Stimulated activated CD8-positive, alpha-beta memory T cell treated with anti-CD3 and anti-CD28 coated beads, Interleukin-15, amount 100 ng/mL, for 48 hours (primary cell): ENCODE results near the gene TAF11.
"Not testable (repeated sequence)": the region's sequence is repeated elsewhere in the genome, so short reads cannot be mapped to it uniquely, and the experiment has no call there.

Experiments used
- DNase-seq, 2 donors: peaks; one replicate each; pipeline ENCODE4 v3.0.0-alpha.2; 2020; ENCODE audit warnings: low read depth in 2 of 2

TAF11 gene

DNA sequence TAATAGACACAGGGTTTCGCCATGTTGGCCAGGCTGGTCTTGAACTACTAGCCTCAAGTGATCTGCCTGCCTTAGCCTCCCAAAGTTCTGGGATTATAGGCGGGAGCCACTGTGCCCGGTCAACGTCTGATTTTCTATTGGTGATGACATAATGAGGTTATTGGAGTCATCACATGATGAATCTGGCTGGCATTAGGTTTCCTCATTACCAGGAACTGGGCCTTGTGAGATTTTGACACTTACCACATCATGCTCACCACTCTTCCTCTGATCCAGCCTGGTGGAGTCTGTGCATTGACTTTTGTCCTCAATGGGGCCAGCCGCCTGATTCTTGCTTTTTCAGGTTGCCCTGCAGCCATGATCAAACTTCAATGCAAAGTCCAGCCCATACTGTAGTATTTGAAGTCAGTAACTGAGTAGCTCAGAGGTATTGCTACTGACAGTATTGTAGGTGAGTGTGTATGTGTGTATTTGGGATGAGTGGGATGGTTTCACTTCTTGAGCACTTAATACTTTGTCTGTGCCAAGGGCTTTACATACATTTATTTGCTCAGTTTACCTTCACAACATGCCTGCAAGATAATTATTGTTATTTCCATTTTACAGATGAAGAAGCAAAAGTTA lies 17.3 kb upstream of the TAF11 start:
- no peak for DNase-seq

DNA sequence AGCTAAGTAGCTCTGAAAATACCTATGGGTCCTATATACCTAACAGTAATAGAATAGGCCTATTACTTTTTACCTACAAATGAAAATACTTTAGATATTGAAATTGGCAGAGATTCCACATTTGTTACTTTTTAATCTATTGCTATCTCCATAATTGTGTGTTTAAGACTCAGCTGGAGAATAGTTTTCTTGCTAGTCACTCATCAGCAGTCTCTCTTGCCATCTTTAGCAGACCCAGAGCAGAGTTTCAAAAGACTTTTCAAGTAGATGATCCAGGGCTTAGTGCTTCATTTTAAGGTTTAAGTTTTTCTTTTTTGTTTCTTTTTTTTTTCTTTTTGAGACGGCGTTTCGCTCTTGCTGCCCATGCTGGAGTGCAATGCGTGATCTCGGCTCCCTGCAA lies 14.1 kb upstream of the TAF11 start:
- no peak for DNase-seq

DNA sequence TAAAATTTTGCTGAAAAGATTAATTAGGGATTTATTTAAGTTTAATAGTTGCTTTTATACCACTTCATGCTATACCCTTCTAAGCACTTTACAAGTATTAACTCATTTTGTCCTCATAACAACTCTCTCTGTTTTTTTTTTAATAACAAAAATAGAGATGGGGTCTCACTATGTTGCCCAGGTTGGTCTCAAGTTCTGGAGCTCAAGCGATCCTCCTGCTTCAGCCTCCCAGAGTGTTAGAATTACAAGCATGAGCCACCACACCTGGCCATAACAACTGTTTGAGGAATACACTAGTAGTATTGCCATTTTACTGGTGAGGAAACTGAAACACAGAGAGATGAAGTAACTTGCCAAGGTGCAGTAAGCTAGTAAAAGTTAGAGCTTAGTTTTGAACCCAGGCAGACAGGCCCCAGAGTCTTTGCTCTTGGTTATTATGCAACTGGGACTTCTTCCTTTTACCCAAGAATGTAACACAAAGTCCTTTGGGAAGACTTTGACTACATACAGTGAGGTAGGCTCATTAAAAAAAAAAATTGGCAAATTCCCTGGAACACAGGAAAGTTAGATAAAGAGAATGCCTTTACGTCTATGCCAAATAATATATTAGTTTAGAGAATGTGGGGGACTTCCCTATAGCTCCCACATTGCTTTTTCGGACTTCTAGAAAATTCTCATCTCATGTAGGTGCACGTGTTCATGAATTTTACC lies 12.6 kb upstream of the TAF11 start:
- DNase-seq, result no peak

DNA sequence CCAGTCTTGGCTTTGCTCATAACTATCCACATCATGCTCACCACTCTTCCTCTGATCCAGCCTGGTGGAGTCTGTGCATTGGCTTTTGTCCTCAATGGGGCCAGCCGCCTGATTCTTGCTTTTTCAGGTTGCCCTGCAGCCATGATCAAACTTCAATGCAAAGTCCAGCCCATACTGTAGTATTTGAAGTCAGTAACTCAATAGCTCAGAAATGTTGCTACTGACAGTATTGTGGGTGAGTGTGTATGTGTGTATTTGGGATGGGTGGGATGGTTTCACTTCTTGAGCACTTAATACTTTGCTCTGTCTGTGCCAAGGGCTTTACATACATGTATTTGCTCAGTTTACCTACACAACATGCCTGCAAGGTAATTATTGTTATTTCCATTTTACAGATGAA lies 11.9 kb upstream of the TAF11 start:
- not testable (repeated sequence) for DNase-seq

DNA sequence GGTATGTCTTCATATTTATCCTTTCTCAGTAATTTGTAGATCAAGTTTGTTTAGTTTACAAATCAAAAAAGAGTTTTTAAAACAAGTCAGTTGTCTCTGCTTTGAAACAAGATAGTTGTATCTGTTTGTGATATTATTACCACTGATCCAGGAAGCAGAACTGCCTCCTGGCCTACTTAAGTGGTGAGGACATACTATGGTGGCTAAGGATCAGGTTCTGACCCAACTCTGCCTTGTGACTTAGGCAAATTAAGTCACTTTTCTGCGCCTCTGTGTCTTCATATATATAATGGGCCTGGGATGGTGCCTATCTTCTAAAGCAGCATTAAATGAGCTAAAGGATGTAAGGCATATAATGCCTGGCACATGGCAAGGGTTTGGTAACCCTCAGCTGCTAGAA lies 9.9 kb upstream of the TAF11 start:
- DNase-seq, result no peak

DNA sequence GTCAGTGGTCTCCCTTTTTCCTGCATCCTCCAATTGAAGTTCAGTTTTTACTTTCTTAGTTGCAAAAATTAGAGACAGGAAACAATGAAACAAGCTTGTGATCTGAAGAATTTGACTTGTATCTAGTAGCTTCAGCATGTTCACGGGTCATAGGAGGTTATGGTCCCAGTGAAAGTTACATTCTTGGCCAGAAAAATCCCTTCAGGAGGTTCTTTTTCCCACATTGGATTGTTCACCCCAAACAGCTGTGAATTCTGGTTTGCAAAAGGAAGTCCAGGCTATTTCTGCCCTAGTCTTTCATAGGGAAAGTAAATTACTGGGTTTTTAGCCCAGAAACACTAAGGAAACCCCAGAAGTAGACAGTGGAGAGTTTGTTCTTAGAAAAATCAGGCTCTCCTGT lies 9.3 kb upstream of the TAF11 start:
- no peak for DNase-seq

DNA sequence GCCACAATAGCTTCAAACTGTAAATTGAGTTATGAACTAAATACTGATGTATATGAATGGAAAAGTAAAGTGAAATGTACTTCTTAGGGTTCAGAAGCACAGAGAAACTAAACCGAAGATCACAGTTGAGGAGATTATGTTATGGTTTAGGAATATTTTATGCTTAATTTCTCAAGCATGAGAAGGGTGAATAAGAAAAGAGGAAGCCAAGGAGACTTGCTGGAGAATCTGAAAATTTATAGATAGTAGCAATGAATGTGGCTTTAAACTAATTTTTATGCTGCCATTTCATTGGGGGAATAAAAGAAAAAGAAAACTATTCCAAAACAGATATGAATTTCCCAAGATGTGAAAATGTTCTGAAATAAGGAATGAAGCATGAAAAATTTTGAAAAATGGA lies 6.9 kb upstream of the TAF11 start:
- no peak for DNase-seq

DNA sequence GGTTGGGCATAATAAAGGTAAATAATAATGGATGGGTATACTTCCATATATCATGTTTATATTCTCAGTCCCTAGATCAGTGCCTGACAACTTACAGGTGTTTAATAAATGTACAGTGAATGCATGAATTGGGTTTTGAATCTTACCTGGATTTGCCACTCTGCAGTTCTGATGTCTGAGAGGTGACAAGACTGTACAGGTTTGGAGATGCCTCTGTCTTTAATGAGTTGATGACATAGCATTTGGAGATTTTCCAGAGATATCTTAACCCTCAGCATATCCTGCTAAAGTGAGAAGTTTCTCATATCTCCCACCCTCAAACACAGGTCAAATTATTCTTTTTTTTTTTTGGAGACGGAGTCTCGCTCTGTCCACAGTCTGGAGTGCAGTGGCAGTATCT lies 3.5 kb upstream of the TAF11 start:
- DNase-seq, result no peak

DNA sequence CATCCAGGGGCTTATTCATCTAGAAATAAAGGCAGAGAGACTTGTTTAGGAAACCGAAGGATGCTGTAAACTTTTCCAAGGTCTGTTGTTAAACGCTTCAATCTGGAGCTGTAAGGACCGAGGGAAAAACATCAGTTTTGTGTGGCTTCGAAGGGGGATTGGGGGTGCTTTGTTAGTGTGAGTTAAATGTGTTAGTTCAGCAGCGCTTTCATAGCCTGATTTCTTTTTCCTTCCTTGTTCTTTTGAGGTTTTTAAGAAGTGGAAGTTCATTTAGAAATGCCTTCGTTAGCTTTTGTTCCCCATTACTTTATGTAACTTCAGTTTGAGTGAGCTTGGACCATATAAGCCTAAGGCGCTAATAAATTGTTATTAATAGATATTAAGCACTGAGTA lies 2.7 kb upstream of the TAF11 start:
- no peak for DNase-seq

DNA sequence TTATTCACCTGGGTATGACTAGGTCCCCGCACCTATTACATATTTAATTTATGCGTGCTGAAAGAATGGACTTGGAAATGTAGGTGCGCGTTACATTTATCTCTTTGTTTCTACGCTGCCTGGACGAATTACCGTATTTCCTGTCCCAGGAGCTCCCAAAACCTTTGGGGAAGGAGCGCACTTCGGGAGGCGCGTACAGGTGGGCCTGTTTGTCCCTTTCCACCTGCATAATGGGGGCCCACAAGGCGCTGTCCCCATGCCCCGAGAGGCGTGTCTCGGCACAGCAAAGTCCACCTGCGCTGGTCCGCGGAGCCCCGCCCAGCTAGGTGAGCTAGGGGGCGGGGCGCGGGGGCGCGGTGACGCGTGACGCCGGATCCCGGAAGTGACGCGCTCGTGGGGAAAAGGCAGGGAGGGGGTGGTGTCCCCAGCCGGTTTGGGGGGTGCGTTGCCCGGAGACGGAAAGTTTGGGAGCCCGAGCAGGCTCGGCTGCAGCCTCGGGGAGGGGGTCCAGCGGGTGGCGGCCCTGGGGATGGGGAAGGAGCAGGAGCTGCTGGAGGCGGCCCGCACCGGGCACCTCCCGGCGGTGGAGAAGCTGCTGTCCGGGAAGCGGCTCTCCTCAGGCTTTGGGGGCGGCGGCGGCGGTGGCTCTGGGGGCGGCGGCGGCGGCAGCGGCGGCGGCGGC lies 1.2 kb upstream of the TAF11 start, which contains the start of gene ANKS1A:
Gene ANKS1A, plus strand, starts transcription at position 382 of the 682 bp plus-strand sequence. Its CDS starts 148 bp downstream, at position 530.
- DNase-seq, result peak; percentile 82 to 84

DNA sequence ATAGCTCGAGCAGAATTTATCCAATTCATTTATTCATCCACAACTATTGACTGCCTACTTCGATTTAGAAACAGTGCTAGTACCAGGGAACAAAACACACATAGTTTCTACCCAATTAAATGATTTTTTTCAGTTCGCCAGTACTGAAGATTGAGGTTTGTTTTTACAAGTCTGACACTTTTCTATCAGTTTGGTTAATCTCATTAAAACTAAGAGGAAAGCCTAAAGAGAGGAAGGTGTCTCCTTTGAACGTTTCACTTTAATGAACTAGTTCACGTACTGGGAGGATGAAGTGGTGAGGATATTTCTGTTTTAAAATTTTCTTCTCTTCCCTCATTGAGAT lies 643 bp upstream of the TAF11 start:
- no peak for DNase-seq

DNA sequence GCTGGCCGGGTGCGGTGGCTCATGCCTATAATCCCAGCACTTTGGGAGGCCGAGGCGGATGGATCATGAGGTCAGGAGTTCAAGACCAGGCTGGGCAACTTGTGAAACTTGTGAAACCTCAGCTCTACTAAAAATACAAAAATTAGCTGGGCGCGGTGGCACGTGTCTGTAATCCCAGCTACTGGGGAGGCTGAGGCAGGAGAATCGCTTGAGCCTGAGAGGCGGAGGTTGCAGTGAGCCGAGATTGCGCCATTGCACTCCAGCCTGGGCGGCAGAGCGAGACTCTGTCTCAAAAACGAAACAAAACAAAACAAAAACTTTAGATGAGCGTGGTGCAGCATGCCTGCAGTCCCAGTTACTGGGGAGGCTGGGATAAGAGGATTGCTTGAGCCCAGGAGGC lies 2.0 kb downstream of the TAF11 start:
- not testable (repeated sequence) for DNase-seq

DNA sequence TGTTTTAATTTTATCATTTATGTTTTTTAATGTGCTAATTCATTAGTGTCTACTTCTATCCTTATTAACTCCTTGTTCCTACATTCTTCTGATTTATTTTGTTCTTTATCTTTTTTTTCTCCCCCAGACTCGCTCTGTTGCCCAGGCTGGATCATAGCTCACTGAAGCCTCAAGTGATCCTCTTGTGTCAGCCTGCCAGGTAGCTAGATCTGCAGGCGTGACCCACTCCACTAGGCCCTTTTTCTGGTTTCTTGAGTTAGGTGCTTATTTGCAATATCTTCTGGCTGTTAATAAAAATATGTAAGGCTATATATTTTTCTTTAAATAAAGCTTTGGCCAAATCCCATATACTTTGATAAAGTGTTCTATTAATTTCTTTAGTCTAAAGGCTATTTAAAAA lies 2.8 kb downstream of the TAF11 start:
- no peak for DNase-seq

DNA sequence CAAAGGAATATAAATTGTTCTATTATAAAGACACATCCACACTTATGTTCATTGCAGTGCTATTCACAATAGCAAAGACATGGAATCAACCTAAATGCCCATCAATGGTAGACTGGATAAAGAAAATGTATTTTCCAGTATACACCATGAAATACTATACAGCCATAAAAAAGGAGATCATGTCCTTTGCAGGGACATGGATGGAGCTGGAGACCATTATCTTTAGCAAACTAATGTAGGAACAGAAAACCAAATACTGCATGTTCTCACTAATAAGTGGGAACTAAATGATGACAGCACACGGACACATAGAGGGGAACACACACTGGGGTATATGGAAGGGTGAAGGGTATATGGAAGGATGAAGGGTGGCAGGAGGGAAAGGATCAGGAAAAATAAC lies 3.8 kb downstream of the TAF11 start:
- not testable (repeated sequence) for DNase-seq

DNA sequence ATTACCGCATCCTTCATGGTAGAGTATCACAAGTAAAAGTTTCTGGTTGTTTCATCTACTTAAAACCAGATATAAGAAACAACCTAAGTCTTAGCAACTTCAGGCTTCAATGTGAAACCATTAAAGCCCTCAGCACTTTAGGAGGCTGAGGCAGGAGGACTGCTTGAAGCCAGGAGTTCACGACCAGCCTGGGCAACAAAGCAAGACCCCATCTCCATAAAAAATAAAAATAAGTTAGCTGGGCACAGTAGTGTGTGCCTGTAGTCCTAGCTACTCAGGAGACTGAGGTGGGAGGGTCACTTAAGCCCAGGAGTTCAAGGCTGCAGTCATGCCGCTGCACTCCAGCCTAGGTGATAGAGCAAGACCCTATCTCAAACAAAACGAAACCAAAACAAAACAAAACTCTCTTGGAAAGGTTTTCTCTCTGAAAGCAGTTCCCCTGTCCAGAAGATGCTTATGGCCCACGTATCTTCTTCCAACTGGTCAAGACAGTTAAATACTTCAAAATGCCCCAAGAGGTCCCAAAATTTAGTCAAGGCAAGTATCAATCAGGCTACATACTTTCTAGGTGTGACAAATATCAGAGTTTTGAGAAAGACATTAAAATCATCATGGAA lies 9.9 kb downstream of the TAF11 start:
- DNase-seq, result no peak

DNA sequence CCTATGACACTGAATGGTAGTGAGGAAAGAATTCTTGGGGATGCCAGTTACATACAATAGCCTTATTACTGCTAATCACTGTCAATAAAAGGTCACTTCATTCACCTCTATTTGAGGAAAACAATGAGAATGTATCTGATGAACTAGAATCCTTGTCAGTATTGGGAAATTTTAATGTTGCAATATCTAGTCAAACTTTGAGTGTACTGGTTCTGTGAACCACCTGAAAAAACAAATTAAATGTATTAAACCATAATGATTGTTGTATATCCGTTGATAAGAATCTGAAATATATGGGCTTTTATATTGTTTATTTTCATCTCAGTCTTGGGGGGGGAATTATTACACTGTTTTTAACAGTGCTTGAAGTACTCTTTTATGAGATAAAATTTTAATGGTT lies 10.6 kb downstream of the TAF11 start:
- no peak for DNase-seq

DNA sequence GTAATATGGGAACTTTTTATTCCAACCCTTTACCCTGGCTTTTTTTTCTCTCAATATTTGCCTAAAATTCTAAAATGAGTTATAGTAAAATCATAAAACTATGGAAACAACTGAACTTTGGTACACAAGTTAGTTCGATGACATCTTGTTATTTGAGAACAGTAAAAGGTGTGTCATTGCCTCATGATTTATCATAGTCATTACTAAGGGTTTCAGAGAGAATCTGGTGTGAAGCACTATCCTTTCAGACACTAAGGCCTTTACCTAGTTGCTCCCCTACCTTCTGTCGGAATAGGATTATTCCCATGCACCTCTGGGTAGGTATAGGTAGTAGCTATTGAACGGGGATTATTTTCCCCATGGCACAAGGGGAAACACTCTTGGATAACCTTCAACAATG lies 11.4 kb downstream of the TAF11 start:
- no peak for DNase-seq

DNA sequence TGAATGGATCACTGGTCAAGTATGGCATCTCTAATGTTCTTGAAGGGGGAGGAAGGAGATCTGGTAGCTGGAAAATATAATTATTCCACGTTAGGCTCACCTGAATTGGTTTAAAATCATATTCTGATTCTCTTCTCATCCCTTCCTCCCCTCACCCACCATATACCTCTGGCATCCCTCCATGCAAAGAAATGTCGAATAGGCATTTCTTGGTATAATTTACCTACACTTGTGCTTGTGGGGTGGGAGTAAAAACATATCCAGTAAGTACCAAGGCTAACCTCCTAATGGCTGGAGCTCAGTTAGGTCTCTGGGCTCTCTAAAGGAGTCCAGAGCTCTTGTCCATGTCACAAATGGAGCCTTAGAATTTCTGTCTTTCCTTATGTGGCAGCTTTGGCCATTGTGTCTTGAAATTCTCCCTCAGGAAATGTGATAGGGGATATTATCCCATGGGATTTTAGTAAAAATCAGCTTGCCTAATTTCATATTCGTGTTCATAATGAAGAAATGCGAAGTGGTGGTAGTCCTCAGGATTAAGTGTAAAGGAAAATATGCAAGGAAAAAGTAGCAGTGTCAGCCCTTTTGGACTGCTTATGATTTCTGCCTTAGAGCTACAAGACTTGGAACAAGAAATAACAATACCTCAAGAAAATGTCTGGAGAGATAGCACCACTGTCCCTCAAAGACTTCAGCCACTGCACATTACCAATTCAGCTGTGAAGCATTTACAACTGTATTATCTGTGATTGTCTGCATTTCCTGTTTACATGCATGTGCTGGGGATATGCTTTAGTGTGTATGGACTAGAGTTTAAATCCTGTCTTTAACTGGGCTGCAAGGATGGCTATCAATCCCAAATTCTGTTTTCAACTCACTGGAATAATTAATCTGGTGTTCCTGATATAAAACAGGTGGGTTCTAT lies 12.3 kb downstream of the TAF11 start:
- no peak for DNase-seq

DNA sequence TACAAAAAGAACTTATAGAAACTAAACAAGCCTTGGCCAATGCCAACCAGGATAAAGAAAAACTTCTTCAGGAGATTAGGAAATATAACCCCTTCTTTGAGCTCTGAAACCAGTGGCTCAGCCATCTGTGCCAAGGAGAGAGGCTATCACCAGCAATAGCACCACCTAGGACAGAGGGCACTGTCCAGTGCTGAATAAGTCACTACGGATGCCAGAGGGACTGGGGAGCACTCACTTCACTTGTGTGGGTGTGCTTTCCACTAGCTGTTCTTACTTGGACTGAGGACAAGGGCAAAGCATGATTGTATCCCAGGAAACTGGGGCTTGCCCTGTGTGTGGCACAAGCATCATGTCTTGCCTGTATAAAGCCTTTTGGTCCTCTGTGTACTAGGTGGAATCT lies 15.5 kb downstream of the TAF11 start:
- DNase-seq, result no peak

DNA sequence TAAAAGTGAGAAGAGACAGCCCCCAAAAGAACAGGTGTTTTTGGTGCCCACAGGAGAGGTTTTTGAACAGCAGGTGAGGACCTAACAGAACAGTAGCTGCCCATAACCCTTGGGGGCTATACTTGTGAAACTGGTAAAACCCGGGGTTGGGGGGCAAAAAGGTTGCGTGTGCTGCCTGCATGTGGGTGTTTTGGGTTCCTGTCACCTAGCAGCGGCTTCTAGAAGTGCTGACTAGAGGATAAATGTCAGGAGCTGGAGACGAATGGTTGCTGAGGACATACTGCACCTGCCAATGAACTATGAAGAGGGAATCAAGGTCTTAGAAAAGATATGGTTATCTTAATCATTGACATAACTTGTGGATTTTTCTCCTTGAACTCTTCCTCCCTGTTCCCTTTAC lies 16.0 kb downstream of the TAF11 start:
- no peak for DNase-seq

DNA sequence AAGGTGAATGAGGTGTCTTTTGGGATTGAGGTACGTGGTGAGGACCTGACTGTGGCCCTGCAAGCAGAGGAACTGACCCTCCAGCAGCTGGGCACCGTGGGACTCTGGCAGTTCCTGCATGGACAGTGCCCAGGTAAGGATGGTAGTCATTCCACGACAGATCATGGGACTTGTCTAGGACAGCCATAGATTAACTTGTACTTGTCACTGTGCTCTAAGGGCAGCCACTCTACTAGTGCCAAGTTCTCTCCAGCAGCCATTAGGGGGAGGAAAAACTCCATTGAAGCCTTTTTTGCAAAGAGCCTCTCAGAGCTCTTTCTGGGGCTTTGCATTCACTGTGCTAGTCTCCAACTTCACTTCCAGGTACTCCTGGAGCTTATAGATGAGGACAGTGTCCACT lies 20.4 kb downstream of the TAF11 start:
- no peak for DNase-seq

DNA sequence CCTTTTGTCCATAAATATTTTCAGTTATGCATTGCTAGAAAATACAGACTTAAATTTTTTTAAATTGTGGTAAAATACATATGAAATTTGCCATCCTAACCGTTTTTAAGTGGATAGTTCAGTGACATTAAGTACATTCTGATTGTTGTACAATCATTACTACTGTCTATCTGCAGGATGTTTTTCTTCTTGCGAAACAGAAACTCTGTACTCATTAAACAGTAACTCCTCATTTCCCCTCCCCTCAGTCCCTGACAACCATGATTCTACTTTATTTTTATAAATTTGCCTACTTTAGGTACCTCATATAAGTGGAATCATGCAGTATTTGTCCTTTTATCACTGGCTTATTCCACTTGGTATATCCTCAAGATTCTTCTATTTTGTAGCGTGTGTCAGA lies 21.3 kb downstream of the TAF11 start:
- no peak for DNase-seq
